A204.1 (cell line): ENCODE data around the gene CPN2.

Source experiments
- FAIRE-seq: peaks from 2 replicates; lab custom pipeline; 2012; peaks lifted over from hg19 to GRCh38; lab: Jason Lieb, UNC

The CPN2 gene

DNA sequence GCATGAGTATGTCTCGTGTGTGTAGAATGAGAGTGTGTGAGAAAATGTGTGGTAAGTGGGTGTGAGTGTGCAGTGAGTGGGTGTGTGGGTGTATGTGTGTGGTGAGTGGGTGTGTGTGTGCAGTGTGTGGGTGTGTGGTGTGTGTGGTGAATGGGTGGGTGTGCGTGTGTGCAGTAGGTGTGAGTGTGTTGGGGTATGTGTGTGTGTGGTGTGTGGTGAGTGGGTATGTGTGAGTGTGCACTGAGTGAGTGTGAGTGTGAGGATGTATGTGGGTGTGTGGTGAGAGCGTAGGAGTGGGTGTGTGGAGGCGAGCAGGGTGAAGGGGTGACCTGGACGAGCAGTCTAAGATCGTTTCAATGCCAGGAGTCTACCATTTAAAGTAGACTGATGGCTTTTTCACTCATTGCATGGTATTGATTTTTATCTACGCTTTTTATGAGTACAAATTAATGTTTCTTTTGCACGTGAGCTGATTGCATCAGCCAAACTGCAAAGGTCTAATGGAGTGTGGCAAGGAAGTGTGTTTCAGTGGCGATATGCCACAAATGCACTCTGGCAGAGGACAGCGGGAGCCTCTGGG, 1.6 kb upstream of the CPN2 start:
- no peak for FAIRE-seq

DNA sequence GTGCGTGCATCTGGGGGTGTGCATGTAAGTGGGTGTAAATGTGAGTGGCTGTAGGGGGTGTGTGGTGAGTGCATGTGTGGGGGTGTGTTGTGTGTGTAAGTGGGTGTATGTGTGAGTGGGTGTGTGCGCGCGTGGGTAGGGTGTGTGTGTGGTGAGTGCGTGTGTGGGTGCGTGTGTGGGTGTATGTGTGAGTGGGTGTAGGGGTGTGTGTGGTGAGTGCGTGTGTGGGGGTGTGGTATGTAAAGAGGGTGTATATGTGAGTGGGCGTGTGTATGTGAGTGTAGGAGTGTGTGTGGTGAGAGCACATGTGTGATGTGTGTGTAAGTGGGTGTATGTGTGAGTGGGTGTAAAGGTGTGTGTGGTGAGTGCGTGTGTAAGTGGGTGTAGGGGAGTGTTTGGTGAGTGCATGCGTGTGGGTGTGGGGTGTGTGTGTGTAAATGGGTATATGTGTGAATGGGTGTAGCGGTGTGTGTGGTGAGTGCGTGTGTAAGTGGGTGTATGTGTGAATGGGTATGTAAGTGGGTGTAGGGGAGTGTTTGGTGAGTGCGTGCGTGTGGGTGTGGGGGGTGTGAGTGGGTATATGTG, 916 bp upstream of the CPN2 start:
- FAIRE-seq = no peak

DNA sequence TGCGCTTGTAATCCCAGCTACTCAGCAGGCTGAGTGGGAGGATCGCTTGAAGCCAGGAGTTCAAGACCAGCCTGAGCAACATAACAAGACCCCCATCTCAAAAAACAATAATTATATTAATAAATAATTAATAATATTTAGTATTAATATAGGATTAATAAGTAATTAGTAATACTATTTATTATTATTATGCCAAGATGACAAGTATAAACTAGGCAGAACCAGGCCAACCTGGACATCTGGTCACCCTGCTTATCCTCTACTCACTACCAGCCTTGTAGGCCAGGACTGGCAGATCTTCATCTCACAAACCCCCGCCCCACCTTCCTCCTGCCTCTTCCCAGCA, 429 bp downstream of the CPN2 start:
- no peak for FAIRE-seq

DNA sequence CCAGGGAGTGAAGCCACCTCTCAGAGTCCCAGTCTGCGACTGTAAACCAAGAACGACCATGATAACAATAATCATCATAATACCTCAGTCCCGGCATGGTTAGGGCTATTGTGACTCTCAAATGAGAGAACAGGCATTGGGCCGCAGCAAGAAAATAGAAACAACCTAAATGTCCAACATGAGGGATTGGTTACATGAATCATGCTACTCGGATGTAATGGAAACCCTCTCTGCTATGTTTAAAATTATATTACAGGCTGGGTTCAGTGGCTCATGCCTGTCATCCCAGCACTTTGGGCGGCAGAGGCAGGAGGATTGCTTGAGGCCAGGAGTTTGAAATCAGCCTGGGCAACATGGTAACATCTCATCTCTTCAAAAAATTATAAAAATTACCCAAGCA, 2.8 kb downstream of the CPN2 start:
- FAIRE-seq = no peak

DNA sequence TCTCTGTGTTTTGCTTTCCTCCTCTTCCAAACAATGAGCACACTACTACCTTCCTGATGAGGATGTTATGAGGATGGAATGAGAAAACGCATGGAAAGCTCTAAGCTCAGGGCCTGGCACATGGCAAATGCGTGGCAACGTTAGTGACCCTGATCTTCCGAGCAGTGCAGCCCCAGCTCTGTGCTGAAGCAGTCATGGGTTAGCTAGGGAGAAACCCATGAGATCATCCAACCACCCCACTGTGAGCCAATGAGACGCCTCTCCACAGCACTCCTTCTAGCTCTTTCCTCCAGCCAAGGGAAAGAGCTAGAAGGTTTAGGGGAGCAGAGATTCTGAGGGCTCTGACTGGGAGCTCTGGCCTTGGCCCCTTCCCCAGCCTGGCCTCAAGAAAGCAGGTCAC, 4.5 kb downstream of the CPN2 start:
- no peak for FAIRE-seq

DNA sequence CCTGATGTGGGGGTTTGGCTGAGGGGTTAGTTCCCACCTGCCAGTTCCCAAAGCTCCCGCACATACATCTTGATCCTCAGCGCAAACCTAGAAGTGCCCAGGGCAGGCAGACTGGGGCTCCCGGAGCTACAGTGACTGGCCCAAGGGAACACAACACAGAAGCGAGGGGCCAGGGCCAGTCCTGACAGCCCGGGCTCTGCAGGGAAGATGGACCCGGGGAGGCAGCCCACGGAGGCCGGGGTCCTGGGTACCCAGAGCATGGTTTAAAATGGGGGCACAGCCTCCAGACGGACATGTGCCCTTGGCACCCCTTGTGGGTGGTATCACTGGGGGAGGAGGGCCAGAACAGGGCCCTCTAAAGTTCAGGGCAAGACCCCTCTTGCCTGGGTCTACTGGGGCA, 5.1 kb downstream of the CPN2 start:
- no peak for FAIRE-seq

DNA sequence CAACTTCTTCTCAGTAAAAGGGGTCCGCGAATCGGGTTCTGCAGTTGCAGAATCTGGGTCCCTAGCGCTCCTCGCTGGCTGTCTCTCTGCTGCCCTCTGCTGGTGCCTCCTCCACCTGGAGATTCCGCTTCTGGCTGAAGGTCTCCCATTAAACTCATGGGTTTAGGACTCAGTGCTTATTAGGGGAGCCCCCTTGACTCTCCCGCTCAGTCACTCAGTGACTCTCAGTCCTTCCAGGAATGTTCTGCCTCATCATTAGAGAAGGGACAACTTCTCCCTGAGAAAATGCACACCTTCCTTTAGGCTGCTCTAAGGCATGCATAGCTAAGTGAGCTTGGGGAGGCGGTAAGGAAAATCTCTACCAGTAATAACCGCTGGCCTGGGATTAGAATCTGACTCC, 7.1 kb downstream of the CPN2 start:
- FAIRE-seq = no peak

DNA sequence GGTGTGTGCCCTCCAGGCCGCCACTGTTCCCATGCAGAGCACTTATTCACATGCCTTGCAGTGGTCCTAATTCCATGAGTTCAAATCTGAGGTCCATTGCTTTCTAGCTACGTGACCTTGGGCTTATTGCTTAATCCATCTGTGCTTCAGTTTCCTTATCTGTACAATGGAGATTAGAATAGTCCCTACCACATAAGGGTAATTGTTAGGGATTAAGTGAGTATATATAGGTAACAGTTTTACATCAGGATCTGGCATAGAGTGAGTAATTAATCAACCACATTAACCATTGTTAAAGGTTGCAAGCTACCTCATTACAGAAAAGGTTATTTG, 7.6 kb downstream of the CPN2 start:
- FAIRE-seq = no peak

DNA sequence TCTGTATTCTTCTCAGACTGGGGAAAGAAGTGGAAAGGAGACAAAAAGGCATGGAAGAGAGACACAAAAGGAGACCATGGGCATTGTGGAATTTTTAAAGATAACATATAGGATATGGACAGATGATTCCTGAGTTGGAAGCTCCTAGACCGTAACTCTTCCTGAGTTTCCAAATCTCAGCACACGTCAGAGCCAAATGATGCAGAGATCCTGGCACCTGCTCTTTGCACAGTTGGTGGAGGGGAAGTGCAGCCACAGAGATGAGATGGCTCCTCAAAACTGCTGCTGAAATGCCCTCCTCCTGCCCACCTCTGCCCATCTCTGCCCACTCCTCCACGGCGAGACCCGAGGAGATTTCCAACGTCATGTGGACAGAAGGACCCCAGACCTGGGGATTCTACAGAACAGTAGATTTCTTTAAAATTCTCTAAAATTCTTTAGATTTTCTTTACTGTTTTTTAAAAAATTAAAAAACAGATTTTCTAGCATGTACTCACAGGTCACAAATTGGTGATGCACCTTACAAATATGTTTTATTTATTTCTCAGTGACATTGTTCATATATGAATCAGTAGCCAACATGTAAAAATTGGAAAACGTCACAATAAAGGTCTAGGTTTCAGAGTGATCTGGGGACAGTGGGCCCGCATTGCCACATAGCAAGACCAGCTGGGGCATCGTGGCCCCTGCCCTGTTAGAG, 8.1 kb downstream of the CPN2 start:
- no peak for FAIRE-seq

DNA sequence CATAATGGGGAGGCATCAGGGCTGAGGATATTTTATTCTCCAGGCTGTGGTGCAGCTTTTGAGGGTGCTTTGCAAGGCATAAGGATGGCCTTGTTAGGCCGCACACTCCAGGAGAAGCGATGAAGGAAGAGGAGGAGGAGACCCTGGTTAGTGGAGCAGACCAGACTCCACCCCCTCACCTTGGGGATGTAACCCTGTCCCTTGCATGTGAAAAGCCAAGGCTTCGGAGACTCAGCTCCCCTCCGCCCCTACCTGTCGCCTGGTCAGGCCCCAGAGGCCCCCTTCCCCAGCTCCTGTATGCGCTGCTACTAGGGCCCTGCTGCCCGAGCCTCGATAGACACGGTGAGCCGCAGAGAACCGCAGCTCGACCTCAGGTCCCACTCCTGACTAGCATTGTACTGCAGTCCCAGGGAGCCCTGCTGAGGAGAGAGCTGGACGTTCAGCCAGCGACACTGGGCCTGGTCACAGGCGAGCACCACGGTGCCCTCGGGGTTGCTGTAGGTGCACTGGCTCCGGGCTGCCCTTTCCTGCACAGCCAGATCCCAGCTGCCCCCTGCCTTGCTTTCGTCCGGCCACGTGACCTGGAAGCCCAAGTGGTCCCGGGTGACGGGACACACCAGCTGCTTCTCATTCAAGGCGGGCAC, 10.2 kb downstream of the CPN2 start:
- FAIRE-seq = no peak

DNA sequence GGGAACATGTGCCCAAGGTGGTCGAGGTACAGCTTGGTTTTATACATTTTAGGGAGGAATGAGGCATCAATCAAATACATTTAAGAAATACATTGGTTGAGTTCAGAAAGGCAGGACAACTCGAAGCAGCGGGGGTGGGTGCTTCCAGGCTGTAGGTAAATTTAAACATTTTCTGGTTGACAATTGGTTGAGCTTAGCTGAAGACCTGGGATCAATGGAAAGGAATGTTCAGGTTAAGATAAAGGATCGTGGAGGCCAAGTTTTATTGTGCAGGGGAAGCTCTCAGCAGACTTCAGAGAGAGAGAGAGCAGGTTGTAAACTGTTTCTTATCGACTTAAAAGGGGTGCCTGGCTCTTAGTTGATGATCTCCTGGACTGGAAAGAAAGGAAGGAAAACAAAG, 11.3 kb downstream of the CPN2 start:
- FAIRE-seq = no peak

DNA sequence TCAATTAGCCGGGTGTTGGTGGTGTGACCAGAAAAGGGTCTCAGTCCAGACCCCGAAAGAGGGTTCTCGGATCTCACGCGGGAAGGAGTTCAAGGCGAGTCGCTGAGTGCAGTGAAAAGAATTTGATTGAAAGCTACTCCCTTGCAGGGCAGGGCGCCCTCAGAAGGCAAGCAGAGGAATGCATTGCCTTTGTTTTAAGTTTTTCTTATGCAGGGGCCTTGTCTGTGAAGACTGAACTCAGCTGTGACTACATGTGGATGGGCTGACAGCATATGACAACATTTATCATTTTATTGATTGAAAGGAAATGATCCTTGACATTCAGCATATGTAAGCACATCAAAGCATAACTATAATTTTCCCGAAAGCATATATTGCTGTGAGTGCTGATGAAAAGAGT, 11.8 kb downstream of the CPN2 start:
- FAIRE-seq = no peak

DNA sequence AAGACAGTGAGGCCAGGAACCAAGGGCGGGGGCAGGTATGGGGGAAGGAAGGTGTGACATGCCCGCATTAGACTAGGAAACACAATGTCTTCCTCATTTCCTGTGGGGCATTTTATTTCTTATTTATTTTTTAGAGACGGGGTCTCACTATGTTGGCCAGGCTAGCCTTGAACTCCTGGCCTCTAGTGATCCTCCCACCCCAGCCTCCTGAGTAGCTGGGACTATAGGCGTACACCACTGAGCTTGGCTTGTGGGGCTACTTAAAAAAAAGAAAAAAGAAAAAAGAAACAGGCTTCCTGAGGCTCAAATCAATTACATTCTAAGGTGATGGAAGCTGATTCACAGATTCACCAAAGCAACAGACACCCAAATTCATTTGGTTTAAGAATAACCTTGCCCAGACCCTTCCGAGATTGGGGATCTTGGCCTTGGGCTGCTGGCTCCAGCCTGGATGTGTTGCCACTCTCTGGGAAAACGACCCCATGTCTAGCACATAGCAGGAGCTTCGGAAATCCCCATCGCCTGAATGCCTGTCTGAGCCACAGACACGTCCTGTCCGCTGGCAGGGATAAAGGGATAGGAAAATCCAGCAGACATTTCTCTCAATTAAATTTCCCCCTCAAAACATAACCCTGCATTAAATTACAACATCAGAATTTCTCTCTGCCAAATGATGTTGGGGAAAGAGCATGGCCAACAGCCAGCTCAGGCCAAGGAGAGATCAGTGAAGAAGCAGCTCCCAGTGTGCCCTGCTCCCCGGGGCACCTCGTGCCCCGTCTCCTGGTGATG, 13.0 kb downstream of the CPN2 start:
- FAIRE-seq = no peak

DNA sequence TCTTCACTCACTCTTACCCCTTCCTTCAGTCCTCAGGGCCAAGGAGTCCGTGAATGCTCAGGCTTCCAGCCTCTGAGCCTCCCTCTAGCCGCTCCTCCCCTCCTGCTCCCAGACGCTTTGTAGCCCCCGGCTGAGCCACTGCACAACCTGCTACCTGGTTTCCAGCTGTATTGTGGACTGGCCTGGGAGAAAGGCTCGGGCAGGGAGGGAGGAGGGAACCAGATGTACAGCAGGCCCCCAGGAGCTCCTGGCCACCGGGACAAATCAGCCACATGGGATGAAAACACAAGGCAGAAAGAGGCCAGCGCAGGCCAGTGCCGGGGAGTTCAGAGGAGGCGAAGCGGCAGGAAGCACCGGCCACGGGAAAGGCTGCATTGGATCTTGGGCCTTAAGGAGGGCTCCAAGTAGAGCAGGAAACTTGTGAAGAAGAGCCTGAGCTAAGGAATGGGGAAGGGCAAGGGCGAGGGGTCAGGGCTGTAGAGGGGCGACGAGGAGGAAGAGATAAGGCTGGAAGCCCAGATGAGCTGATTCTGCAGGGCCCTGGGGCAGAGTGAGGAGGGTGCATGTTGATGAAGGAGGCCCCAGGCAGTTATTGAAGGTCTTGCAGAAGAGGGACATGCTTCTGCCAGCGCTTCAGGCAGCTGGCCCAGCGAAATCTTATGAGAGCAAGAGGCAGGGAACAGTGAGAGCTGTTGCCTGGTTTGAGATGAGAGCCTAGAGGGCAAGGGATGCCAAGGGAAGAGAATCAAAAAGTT, 14.3 kb downstream of the CPN2 start:
- no peak for FAIRE-seq

DNA sequence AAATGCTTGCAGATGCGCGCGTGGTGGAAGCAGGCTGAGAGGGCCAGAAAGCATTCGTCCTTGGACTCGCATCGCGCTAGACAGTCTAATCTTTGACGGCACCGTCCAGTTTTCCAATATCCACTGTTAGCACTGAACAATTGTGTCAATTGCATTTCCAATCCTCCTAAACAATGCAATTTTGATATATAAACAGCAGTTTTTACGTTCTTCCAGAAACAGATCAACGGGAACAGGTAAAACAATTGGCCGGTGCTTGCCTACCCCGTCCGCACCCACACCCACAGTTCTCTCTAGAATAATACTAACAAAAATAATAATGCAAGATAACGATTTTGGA, 17.2 kb downstream of the CPN2 start:
- FAIRE-seq = no peak

DNA sequence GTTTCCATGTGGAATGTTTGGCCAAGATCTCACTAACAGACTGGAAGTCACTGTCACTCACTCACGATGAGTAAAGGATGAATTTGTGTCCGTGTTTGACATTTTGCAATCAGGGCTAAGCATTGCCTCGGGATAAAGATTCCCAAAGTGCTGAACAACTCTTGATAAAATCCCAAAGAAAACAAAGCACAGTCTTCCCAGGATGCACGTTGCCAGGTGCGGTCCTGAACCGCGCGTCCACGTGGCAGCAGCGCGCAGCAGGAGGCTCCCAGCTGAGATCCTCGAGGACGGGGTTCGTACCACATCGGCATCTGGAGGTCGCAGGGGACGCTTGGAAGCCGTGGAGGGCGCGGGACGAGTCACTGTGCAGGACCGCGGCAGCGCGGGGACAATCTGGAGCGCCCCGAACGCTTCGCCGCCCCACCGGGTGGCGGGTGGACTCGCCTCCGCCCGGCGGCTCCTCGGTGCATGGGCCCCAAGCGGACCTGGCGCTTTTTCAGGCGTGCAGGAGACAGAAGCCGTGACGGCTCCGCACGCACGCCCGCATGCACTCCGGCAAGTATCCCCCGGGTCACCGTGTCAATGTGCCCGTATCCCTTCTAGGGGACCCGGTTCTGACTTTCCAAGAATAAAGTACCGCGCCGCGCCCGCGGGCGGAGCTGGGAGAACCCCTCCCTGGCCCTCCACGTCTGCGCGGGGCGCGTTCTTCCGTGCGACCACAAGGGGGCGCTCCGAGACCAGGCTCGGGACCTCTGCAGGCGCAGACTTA, 17.7 kb downstream of the CPN2 start:
- no peak for FAIRE-seq

DNA sequence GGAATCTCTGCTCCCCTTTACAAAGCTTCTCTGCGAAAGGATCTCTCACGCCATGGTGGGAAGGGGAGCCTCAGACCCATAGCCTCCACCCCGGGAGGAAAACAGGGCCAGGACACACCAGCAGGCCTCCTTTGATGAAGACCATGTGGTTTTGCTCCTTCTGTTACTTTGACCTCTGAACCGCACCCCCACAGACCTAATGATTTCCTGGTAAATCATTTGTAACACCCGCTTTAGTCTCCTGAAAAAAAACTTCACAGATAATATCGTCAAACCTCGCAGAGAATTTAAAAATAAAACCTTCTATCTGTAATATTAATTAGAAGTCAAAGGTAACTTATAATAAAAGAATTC, 18.3 kb downstream of the CPN2 start:
- no peak for FAIRE-seq

DNA sequence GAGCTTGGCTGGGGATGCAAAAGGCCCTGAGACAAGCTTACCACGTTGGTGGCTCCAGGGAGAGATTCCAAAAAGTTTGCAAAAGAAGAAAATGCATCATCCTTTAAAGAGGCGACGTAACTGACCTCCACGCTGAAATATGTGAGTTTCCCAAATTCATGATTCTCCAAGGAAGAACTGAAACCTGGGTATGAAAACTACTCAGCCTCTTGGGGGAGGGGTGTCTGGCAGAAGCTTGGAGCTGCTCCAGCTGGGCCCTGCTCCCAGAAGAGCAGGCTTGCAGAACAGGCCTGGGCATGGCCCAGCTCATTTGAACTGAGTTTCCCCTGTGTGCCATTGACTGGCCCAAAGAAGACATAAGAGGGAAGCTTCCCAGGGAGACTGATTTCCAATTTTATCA, 20.5 kb downstream of the CPN2 start:
- no peak for FAIRE-seq

DNA sequence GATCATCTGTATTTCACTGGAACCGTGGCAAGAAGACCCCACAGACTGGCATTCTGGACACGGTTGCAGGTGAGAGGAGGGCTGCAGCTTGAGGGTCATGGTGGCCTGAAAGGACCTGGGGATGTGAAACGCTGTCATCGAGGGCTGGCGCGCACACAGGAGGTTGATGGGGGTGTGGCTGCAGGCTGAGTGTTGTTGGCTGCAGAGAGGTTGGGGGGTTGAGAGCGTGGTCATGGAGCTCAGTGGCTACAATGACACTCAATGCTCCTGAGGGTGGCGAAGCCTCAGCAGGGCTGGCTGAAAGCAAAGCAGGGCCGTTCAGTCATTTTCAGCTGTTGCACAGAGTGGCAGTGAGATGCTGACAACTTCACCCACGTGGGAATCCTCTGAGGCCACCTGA, 21.0 kb downstream of the CPN2 start:
- FAIRE-seq = no peak

DNA sequence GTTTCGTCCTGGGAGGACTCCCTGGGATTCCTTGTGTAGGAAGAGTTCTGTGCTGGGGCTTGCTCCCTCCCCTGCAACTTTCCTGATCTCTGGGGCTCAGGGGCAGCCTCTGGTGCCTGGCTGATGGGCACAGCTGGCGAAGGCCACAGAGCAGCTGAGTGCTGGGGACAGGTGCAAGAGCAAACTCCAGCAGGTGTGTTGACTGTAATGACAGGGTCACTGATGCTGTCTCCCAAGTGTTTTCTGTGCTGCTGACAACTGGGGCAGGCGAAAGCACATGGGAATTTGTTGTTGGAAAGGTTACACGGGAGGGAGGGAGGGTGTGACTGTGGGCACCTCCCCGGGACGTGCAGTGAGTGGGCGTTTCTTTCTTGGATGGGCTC, 21.6 kb downstream of the CPN2 start:
- no peak for FAIRE-seq

DNA sequence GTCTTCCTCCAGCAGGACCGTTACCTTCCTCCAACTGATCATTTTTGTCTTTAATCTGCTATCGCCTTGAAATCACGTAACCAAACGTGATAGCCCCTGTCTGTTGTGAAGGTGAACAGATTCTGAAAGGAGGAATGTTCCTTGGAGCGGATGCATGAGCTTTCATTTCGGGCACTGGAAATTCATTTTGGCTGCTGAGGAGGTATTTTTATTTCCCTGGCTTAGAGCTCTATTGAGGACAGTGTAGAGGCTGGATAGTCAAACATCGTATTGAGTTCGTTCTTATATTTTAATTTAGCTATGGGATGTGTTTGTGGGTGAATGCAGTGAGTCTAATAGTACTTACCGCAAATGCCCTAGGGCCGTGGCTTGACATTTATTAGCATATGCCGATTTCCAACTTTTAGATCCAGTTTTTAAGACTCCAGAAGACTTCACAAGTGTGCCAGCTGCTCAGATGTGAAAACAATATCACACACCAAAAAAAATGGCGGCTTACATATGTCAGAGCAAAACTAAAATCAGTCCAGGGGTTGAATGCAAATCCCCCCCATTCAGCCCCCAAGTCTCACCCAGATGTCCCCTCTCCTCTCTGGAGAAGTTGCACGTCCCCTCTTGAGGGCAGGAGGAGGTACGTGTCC, 22.1 kb downstream of the CPN2 start:
- no peak for FAIRE-seq
